ENCODE results near the gene MLLT1. TPM values are rescaled to one million over a fixed set of nuclear protein-coding genes. Genes with fewer than 3 reads are reported as not detected.

MLLT1 gene
- total RNA-seq, 2 experiments from 2014 or later = 17.5 to 56.0 TPM

DNA sequence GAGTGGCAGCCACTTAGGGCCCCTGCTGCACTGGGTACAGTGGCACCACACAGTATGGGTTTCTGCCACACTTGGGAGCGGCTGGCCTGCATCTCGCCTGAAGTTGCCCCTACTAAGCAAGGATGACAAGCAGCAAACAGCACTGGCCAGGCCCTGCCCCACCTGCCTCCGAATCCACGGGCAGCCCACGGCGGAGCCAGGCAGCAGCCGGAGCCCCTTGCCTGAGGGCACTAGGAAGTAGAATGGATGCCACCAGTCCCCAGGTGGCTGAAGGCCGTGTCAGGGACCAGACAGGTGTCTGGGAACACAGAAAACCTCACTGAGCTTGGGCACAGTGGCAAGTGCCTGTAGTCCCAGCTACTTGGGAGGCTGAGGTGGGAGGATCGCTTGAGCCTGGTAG lies 19.4 kb downstream of the MLLT1 start:
- H3K36me3 ChIP-seq (ENCODE audit: insufficient read depth, low read length) = peaks cover 87% of the 10 kb centered on the region
- H4K20me1 ChIP-seq (ENCODE audit: insufficient read depth, low read length) = no peaks in the 10 kb centered on the region
- H2AFZ ChIP-seq (ENCODE audit: low read length) = no peak overlapping the region
- no peak for DNase-seq (ENCODE audit: low spot score)
- peaks cover 27% of the 10 kb centered on the region; the same call in 1 of the 2 replicates for H3K79me2 ChIP-seq (ENCODE audit: insufficient read depth, low read depth, low read length)
- H3K4me1 ChIP-seq (ENCODE audit: insufficient read depth, low read length, poor library complexity, severe bottlenecking) = peaks cover 9% of the 10 kb centered on the region
- ChIA-PET POLR2A (interaction anchor here (0.6 kb wide), 1 partner anchor 388 kb away, joined by 3 read pairs; no protein-coding TSS in a partner anchor), CTCF (ENCODE audit: unreplicated experiment) (no interaction called here)
- no peak overlapping the region for H3K27ac ChIP-seq (ENCODE audit: low read depth, low read length, poor library complexity, severe bottlenecking)
- H3K4me3 ChIP-seq (ENCODE audit: low read depth, low read length, poor library complexity, severe bottlenecking) = no peak overlapping the region
- no TSS peak for BruUV-seq (replicated peaks)
- no peaks in the 10 kb centered on the region for H3K9me3 ChIP-seq (ENCODE audit: low read length)
- no peaks in the 10 kb centered on the region for H3K9me2 ChIP-seq (ENCODE audit: insufficient read depth, low read length)
- no peak for TF ChIP-seq EZH2phosphoT487 (IDR thresholded peaks at IDR 0.05; ENCODE audit: borderline replicate concordance, low read depth, low read length)
- no peak for TF ChIP-seq CTCF (conservative IDR thresholded peaks at IDR 0.05; ENCODE audit: low read length)
- H3K4me2 ChIP-seq (ENCODE audit: low read length) = no peak overlapping the region
- intact Hi-C loops (cut with micrococcal nuclease; ENCODE audit: unreplicated experiment) = no loop called here

- Histone ChIP-seq H2AFZ (ENCODE audit: low read length) (no peak overlapping the region), H3K4me3 (ENCODE audit: low read depth, low read length, poor library complexity, severe bottlenecking) (no peak overlapping the region), H3K36me3 (ENCODE audit: insufficient read depth, low read length) (peaks cover 84% of the 10 kb centered on the region), H3K4me2 (ENCODE audit: low read length) (no peak overlapping the region), H4K20me1 (ENCODE audit: insufficient read depth, low read length) (no peaks in the 10 kb centered on the region), H3K9me3 (ENCODE audit: low read length) (no peaks in the 10 kb centered on the region), H3K27ac (ENCODE audit: low read depth, low read length, poor library complexity, severe bottlenecking) (no peak overlapping the region), H3K4me1 (ENCODE audit: insufficient read depth, low read length, poor library complexity, severe bottlenecking) (peaks cover 9% of the 10 kb centered on the region), H3K9me2 (ENCODE audit: insufficient read depth, low read length) (no peaks in the 10 kb centered on the region), H3K79me2 (ENCODE audit: insufficient read depth, low read depth, low read length) (peaks cover 22% of the 10 kb centered on the region; the same call in 1 of the 2 replicates)
- POLR2A ChIA-PET = interaction anchor here (0.6 kb wide), 1 partner anchor 389 kb away, joined by 3 read pairs; no protein-coding TSS in a partner anchor
- CTCF ChIA-PET (ENCODE audit: unreplicated experiment) = no interaction called here
- no peak for DNase-seq (ENCODE audit: low spot score)
- TF ChIP-seq EZH2phosphoT487 (IDR thresholded peaks at IDR 0.05; ENCODE audit: borderline replicate concordance, low read depth, low read length) (no peak), CTCF (conservative IDR thresholded peaks at IDR 0.05; ENCODE audit: low read length) (no peak)
- no TSS peak for BruUV-seq (replicated peaks)
- intact Hi-C loops (cut with micrococcal nuclease; ENCODE audit: unreplicated experiment) = no loop called here
Measured at GRCh38 chr19:6259312-6259861, 20.4 kb downstream of the MLLT1 start.

DNA sequence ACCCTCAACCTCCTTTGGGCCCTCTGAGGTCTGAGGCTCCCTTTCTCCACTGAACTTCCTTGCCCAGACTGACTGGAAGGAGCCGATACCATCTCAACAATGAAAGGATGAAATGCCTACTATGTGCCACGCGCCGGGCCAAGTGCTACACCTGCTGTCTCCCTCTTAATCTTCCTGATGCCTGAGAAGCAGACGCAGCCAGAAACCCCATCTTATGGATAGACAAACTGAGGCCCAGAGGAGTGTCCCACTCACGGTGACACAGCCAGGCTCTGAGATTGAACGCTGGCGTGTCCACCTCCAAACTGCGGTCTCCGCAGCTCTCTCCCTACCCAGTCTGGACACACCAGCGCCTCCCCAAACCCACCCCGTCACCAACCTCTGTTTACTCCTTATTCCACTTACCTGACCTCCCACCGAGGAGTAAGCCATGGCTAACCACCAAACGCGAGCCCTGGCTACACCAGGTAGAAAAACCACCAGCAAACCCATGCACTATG lies 20.9 kb downstream of the MLLT1 start:
- Histone ChIP-seq H3K9me3 (ENCODE audit: low read length) (no peaks in the 10 kb centered on the region), H3K79me2 (ENCODE audit: insufficient read depth, low read depth, low read length) (peaks cover 22% of the 10 kb centered on the region; the same call in 1 of the 2 replicates), H3K36me3 (ENCODE audit: insufficient read depth, low read length) (peaks cover 84% of the 10 kb centered on the region), H3K9me2 (ENCODE audit: insufficient read depth, low read length) (no peaks in the 10 kb centered on the region), H4K20me1 (ENCODE audit: insufficient read depth, low read length) (no peaks in the 10 kb centered on the region), H2AFZ (ENCODE audit: low read length) (no peak overlapping the region), H3K27ac (ENCODE audit: low read depth, low read length, poor library complexity, severe bottlenecking) (no peak overlapping the region), H3K4me2 (ENCODE audit: low read length) (no peak overlapping the region), H3K4me1 (ENCODE audit: insufficient read depth, low read length, poor library complexity, severe bottlenecking) (peaks cover 9% of the 10 kb centered on the region), H3K4me3 (ENCODE audit: low read depth, low read length, poor library complexity, severe bottlenecking) (no peak overlapping the region)
- intact Hi-C loops (cut with micrococcal nuclease; ENCODE audit: unreplicated experiment) = no loop called here
- no peak for DNase-seq (ENCODE audit: low spot score)
- TF ChIP-seq CTCF (conservative IDR thresholded peaks at IDR 0.05; ENCODE audit: low read length) (no peak), EZH2phosphoT487 (IDR thresholded peaks at IDR 0.05; ENCODE audit: borderline replicate concordance, low read depth, low read length) (no peak)
- BruUV-seq (replicated peaks) = no TSS peak
- POLR2A ChIA-PET = no interaction called here
- CTCF ChIA-PET (ENCODE audit: unreplicated experiment) = no interaction called here

All from OCI-LY7 (cell line).